Endothelial cell of umbilical vein (primary cell): ENCODE data around the gene C2orf15. TPM values are rescaled to one million over a fixed set of nuclear protein-coding genes. Genes with fewer than 3 reads are reported as not detected.

Source experiments
- BruUV-seq: library from RNA; stranded (reverse); fragments of 400-500 nt; replicated peaks from 2 replicates; lab custom pipeline; 2021; lab: Mats Ljungman, UMichigan
- CTCF ChIA-PET: fragments of 300-600, 350-600 bp; sonication (Branson Sonifier 250); formaldehyde crosslinking; loops from one replicate; lab custom pipeline; 2021; ENCODE audit warnings: antibody characterized with exemption, inconsistent platforms; lab: Charles Lee
- POLR2A ChIA-PET: fragments of 300-600, 350-600 bp; sonication (Branson Sonifier 250); formaldehyde crosslinking; loops from one replicate; lab custom pipeline; 2021; ENCODE audit warnings: antibody characterized with exemption, inconsistent platforms; lab: Charles Lee
- DNase-seq: peaks from one replicate; pipeline ENCODE4 v3.0.0-alpha.2; 2011; ENCODE audit warnings: low read depth, low spot score
- FAIRE-seq: peaks from 2 replicates; lab custom pipeline; 2011; peaks lifted over from hg19 to GRCh38; lab: Jason Lieb, UNC
- H2AFZ ChIP-seq: 2 replicates; pipeline ENCODE4 v1.6.0; 2012; ENCODE audit warnings: low read depth, low read length, control low read depth, inconsistent platforms
- H3K27ac ChIP-seq: 2 replicates; pipeline ENCODE4 v1.5.1; 2011; ENCODE audit warnings: low read depth, mild to moderate bottlenecking, control low read depth, low read length, moderate library complexity; ENCODE audit not compliant: insufficient read depth
- H3K27me3 ChIP-seq, 2 experiments: 2 replicates each; pipeline versions ENCODE4 v1.6.0 to v1.6.1; 2011; ENCODE audit warnings: low read length in 2 of 2, mixed read lengths in 1 of 2; ENCODE audit not compliant: control insufficient read depth in 2 of 2, insufficient read depth in 2 of 2
- H3K36me3 ChIP-seq, 2 experiments: 2 replicates in 1 of 2; 3 replicates in 1 of 2; pipeline ENCODE4 v1.5.1; 2011; ENCODE audit warnings: low read length in 2 of 2, mild to moderate bottlenecking in 1 of 2, moderate library complexity in 1 of 2; ENCODE audit not compliant: control insufficient read depth in 2 of 2, insufficient read depth in 2 of 2; ENCODE audit errors: extremely low read depth in 1 of 2
- H3K4me1 ChIP-seq: 3 replicates; pipeline ENCODE4 v1.5.1; 2011; ENCODE audit warnings: mild to moderate bottlenecking, low read length; ENCODE audit not compliant: control insufficient read depth, insufficient read depth; ENCODE audit errors: extremely low read depth
- H3K4me2 ChIP-seq: 2 replicates; pipeline ENCODE4 v1.6.1; 2011; ENCODE audit warnings: low read length, control low read depth, mixed read lengths; ENCODE audit not compliant: insufficient read depth
- H3K4me3 ChIP-seq, 3 experiments: fragments of 200-600 bp in 1 of 3; sonication (generic), shearing (Covaris generic) in 1 of 3; replicated peaks in 1 of 3; 2 replicates each; pipeline ENCODE4 v1.5.1; 2011 to 2016; ENCODE audit warnings: control low read depth in 3 of 3, low read length in 3 of 3, mild to moderate bottlenecking in 2 of 3, inconsistent platforms in 1 of 3, low read depth in 1 of 3, moderate library complexity in 1 of 3; ENCODE audit not compliant: insufficient read depth in 1 of 3
- H3K79me2 ChIP-seq: 2 replicates; pipeline ENCODE4 v1.6.0; 2012; ENCODE audit warnings: low read length, inconsistent platforms; ENCODE audit not compliant: control insufficient read depth, insufficient read depth
- H3K9ac ChIP-seq: replicated peaks from 2 replicates; pipeline ENCODE3; 2011; ENCODE audit warnings: low read length, control low read depth; ENCODE audit not compliant: insufficient read depth; ENCODE audit errors: extremely low read depth
- H3K9me1 ChIP-seq: replicated peaks from 3 replicates; pipeline ENCODE4 v1.6.0; 2011; ENCODE audit warnings: mild to moderate bottlenecking, low read length; ENCODE audit not compliant: control insufficient read depth, insufficient read depth; ENCODE audit errors: extremely low read depth
- H3K9me3 ChIP-seq: replicated peaks from 2 replicates; pipeline ENCODE4 v1.5.1; 2012; ENCODE audit warnings: low read length, inconsistent platforms; ENCODE audit not compliant: control insufficient read depth, insufficient read depth
- H4K20me1 ChIP-seq: replicated peaks from 2 replicates; pipeline ENCODE3; 2011; ENCODE audit warnings: mild to moderate bottlenecking, low read length; ENCODE audit not compliant: control insufficient read depth, insufficient read depth; ENCODE audit errors: extremely low read depth
- EZH2 ChIP-seq: IDR thresholded peaks from 2 replicates; pipeline ENCODE4 v1.6.1; 2012; ENCODE audit warnings: borderline replicate concordance, low read depth, mild to moderate bottlenecking, moderate library complexity, low read length, inconsistent platforms; ENCODE audit not compliant: severe bottlenecking
- FOS ChIP-seq: IDR thresholded peaks from 2 replicates; pipeline ENCODE4 v1.6.1; 2011; ENCODE audit warnings: mild to moderate bottlenecking, low read length, moderate library complexity, borderline replicate concordance; ENCODE audit not compliant: insufficient read depth
- GATA2 ChIP-seq: IDR thresholded peaks from 2 replicates; pipeline ENCODE4 v1.7.0; 2011; ENCODE audit warnings: low read depth, mild to moderate bottlenecking, moderate library complexity, mixed read lengths, low read length; ENCODE audit not compliant: insufficient read length, insufficient read depth
- JUN ChIP-seq: IDR thresholded peaks from 2 replicates; pipeline ENCODE4 v1.6.1; 2011; ENCODE audit warnings: borderline replicate concordance, low read depth; ENCODE audit not compliant: insufficient read length, insufficient read depth
- MYC ChIP-seq: IDR thresholded peaks from one replicate; pipeline ENCODE4 v1.6.1; 2011; ENCODE audit warnings: mild to moderate bottlenecking, low read depth, low read length
- POLR2A ChIP-seq: IDR thresholded peaks from 2 replicates; pipeline ENCODE4 v1.6.1; 2012; ENCODE audit warnings: low read depth, mild to moderate bottlenecking, control low read depth, low read length
- POLR2AphosphoS5 ChIP-seq: IDR thresholded peaks from 2 replicates; pipeline ENCODE4 v1.6.1; 2012; ENCODE audit warnings: low read depth, mild to moderate bottlenecking, control low read depth, low read length, moderate library complexity; ENCODE audit not compliant: insufficient read depth
- dilution Hi-C: fragments of 300-500 bp; cut with MboI; formaldehyde crosslinking; loops from one replicate; pipeline ENCODE4 v1.15.0; 2019; ENCODE audit warnings: low sequenced_read_pairs; ENCODE audit not compliant: extremely low pct_ligation_motif_present
- intact Hi-C: fragments of 100-400 bp; cut with micrococcal nuclease; formaldehyde crosslinking; loops from one replicate; pipeline ENCODE4 v1.10.0; 2022
- polyA plus RNA-seq, 4 experiments: library from polyadenylated mRNA; depleted of rRNA in 3 of 4; stranded (reverse) in 3 of 4; unstranded in 1 of 4; fragments of >200 nt; gene quantifications; 2 replicates each; pipeline versions ENCODE4 v1.2.1 to v1.2.3, GENCODE V29; 2011 to 2012; ENCODE audit warnings: missing spikeins in 1 of 4
- total RNA-seq: library from RNA; stranded (reverse); gene quantifications from 2 replicates; pipeline ENCODE4 v1.2.3, GENCODE V29; 2021
- TF ChIP-seq, protein P1 (sequence below), 2 donors: IDR thresholded peaks; 1 replicate in 1 of 2; 2 replicates in 1 of 2; pipeline ENCODE4 v1.5.1; 2011; ENCODE audit warnings: low read length in 2 of 2, mild to moderate bottlenecking in 2 of 2, moderate library complexity in 2 of 2, control low read depth in 1 of 2, inconsistent platforms in 1 of 2, low read depth in 1 of 2; ENCODE audit not compliant: insufficient read depth in 1 of 2; ENCODE audit errors: extremely low read depth in 1 of 2
- TF ChIP-seq, protein P2 (sequence below): IDR thresholded peaks from 2 replicates; pipeline ENCODE4 v1.6.1; 2011; ENCODE audit not compliant: insufficient read depth, insufficient read length

C2orf15 gene
- total and polyA plus RNA-seq, 2 donors (not counting 3 experiments of a cell fraction or from before 2014, with no cell fraction given), result not detected

DNA sequence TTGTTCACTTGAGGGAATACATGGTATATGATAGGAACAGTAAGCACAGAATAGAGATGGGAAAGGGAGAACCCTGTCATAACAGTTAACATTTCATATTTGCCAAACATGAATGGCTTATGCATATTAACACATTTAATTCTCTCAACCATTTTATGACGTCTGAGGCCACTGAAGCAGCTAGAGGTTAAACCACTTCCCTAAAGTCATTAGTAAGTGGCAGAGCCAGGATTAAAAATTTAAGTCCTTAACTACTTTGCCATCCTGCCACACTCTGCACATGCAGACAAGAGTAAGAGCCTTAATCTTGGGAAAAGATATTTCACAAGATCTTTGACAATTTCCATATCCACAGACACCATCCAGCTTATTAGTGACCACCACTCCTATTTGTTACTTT, 15.4 kb downstream of the C2orf15 start:
- no peak overlapping the region for H3K27ac ChIP-seq
- no peak overlapping the region for H3K4me2 ChIP-seq
- H3K4me3 ChIP-seq, result no peak overlapping the region
- H4K20me1 ChIP-seq, result no peaks in the 10 kb centered on the region
- FAIRE-seq (no peak), DNase-seq (no peak)
- TF ChIP-seq POLR2A (no peak), EZH2 (no peak), JUN (no peak), GATA2 (no peak), POLR2AphosphoS5 (no peak), MYC (no peak), FOS (no peak)
- TF ChIP-seq, protein P1, sequence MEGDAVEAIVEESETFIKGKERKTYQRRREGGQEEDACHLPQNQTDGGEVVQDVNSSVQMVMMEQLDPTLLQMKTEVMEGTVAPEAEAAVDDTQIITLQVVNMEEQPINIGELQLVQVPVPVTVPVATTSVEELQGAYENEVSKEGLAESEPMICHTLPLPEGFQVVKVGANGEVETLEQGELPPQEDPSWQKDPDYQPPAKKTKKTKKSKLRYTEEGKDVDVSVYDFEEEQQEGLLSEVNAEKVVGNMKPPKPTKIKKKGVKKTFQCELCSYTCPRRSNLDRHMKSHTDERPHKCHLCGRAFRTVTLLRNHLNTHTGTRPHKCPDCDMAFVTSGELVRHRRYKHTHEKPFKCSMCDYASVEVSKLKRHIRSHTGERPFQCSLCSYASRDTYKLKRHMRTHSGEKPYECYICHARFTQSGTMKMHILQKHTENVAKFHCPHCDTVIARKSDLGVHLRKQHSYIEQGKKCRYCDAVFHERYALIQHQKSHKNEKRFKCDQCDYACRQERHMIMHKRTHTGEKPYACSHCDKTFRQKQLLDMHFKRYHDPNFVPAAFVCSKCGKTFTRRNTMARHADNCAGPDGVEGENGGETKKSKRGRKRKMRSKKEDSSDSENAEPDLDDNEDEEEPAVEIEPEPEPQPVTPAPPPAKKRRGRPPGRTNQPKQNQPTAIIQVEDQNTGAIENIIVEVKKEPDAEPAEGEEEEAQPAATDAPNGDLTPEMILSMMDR (IDR thresholded peaks at IDR 0.05; ENCODE audit: extremely low read depth in 1 of 2, insufficient read depth in 1 of 2, low read depth in 1 of 2, low read length in 2 of 2), result no peak
- TF ChIP-seq, protein P2, sequence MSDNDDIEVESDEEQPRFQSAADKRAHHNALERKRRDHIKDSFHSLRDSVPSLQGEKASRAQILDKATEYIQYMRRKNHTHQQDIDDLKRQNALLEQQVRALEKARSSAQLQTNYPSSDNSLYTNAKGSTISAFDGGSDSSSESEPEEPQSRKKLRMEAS, result no peak
- no TSS peak for BruUV-seq
- H3K36me3 ChIP-seq, result no peaks in the 10 kb centered on the region
- no peak overlapping the region for H3K9ac ChIP-seq
- H3K79me2 ChIP-seq, result peaks cover 2% of the 10 kb centered on the region
- H3K9me3 ChIP-seq, result no peaks in the 10 kb centered on the region
- no peaks in the 10 kb centered on the region for H3K9me1 ChIP-seq
- dilution Hi-C loops, result no loop called here
- no peaks in the 10 kb centered on the region for H3K27me3 ChIP-seq
- intact Hi-C loops, result no loop called here
- no peak overlapping the region for H2AFZ ChIP-seq
- ChIA-PET POLR2A (no interaction called here), CTCF (interaction anchor here (1.1 kb wide), 1 partner anchor 34 kb away, joined by 3 read pairs; no protein-coding TSS in a partner anchor)
- peaks cover 10% of the 10 kb centered on the region for H3K4me1 ChIP-seq
